GM12892 (cell line): Measurements from ENCODE around the gene HIPK4.

Source experiments
- POLR2A ChIP-seq: IDR thresholded peaks from 2 replicates; pipeline ENCODE4 v1.6.1; 2011; ENCODE audit warnings: low read depth, low read length, control low read depth
- POLR2AphosphoS5 ChIP-seq: IDR thresholded peaks from 2 replicates; pipeline ENCODE4 v1.6.1; 2011; ENCODE audit warnings: low read depth, low read length, control low read depth
- TAF1 ChIP-seq: IDR thresholded peaks from 2 replicates; pipeline ENCODE4 v1.6.1; 2011; ENCODE audit warnings: low read depth, mild to moderate bottlenecking, control low read depth, low read length, borderline replicate concordance

GRCh38 chr19:40342644-40343311 is 47.2 kb downstream of the HIPK4 start:
- TF ChIP-seq TAF1 (no peak), POLR2A (no peak), POLR2AphosphoS5 (no peak)
